GM12874 (cell line): ENCODE data around the gene SLC39A11.

Experiments used
- CTCF ChIP-seq: IDR thresholded peaks from 2 replicates; pipeline ENCODE4 v1.5.1; 2011; ENCODE audit warnings: low read depth, mild to moderate bottlenecking, control low read depth, low read length, moderate library complexity; ENCODE audit not compliant: insufficient read depth

Gene SLC39A11

DNA sequence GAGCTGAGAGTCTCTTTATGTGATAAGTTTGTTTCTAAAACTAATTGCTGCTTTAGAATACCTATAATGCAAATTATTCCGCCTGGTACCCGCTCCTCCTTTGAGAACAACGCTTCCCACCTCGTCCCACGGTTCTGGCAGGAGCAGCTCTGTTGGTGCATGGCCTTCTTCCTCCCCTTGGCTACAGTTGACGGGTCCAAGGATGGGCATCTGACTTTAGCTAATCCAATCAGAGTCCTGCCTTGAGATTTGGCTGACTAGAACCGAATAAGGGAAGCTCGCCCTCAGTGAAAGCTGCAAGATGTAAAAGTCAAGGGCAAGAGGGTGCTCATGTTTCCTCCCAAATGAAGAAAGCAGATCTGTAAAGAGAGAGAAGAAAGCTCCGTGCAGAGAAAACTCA, 481.3 kb downstream of the SLC39A11 start:
- no peak for TF ChIP-seq CTCF

DNA sequence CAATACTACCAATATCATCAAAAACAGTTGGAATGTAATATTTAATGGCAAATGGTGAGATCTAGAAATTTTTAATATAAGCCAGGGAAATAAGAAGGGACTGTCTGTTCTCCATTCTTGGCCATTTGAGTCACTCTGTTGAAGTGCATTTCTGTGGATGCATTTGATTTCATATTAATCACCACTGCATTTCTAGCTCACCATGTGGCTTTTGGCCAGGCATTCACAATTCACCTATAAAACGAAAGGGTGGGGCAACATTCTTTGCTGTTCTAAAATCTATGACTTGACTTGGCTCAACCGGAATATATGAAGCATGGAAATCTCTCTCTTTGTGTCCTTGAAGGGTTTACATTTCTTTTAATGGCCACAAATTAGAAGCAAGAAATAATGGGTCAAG, 483.0 kb downstream of the SLC39A11 start:
- TF ChIP-seq CTCF = no peak

- no peak for TF ChIP-seq CTCF
These were observed 484.1 kb downstream of the SLC39A11 start for GRCh38 chr17:72608436-72608835.

DNA sequence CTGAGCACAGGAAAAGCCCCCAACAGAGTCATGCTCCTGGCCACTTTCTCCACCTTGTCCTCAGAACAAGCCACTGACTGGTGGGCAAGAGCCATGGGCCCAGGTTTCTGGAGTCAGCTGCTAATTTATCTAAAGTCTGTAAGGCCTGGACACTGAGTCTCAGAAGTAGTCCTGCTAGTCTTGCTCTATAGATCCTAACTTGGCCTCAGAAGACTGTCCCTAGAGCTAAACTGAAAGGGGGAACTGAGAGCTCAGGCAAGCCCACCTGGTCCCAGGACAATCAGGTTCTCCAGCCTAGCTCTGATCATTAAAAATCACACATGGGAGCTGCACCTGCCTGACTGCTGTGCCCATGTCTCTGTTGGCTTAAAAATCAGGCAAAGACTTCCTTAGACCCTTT, 485.8 kb downstream of the SLC39A11 start:
- no peak for TF ChIP-seq CTCF

- TF ChIP-seq CTCF = no peak
These were observed 486.9 kb downstream of the SLC39A11 start for GRCh38 chr17:72605543-72605942.

DNA sequence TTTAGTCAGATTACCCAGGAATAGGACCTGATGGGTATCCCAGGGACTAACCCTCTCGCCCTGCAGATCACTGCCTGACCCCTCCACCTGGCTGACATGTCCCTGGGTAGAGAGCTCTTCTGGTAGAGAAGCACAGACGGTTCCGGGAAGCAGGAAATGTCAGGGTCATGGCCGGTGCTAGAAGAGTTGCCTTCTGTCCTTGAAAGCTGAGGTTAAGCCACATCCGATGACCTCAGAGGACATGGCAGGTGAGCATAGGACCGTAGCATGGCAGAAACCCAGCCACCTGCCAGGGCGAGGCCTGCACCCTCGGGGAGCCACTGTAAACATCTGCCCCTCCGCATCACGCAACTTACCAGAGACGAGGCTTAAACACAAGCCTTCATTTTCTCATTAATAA, 488.0 kb downstream of the SLC39A11 start:
- TF ChIP-seq CTCF = no peak

DNA sequence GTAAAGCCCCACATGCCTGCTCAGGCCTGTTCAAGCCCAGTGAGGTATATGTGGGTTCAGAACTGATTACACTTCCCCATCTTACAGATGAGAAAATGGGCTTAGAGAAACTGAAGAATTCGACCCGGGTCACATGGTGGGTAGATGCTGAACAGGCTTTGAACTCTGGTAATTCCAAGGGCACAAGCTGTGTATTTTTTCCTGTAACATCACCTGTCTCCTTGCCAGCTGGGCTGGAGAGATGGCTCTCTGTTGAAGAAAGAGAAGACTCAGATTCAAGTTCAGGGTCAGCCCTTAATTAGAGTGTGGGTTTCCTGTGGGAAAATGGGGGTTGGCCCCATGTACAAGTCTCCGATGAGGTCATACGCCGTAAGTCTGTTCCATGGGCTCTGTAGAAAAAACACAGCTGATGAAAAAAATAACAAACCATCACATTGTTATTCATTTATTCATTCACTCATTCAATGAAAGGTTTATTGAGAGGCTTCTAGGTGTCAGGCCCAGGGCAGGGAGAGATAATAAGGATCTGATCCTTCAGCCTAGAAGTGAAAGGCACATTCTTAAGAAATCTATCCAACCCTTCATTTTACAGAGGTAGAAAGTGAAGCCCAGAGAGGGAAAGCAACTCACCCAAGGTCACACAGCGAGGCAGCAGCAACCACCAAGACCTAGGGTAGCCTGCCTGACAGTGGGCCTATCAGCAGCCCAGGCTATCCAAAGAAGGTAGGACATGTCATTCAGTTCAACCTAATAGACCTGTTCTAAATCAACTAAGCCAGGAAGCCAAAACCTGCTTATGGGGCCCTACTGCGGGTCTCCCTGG, 488.9 kb downstream of the SLC39A11 start:
- TF ChIP-seq CTCF = no peak
